Measurements from ENCODE around the gene MAST3.
A peak's percentile ranks its signal among the peaks of the same experiment; 100 is the strongest.

Gene MAST3

GRCh38 chr19:18112989-18113478, 15.5 kb downstream of the MAST3 start:
- peak; percentile 86 for DNase-seq (ENCODE audit: low read depth)

- DNase-seq (ENCODE audit: low read depth), result no peak
Observed at GRCh38 chr19:18113827-18114226, 16.2 kb downstream of the MAST3 start.

GRCh38 chr19:18114483-18114882, 16.9 kb downstream of the MAST3 start:
- no peak for DNase-seq (ENCODE audit: low read depth)

DNA sequence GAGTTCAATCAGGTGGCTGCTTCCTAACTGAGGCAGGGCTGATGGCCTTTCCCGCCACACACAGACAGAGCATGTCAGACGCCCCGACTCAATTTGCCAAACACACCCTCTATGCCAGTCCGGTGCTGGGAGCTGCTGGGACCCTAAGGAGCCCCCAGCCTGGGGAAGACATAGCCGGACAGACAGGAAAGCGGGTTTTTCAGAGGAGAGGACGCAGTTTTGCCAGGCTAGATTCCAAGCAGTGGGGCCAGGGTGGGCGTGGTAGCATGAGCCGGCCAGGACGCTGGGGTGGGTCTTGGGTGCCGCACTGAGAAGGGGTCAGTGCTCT, 19.8 kb downstream of the MAST3 start:
- no peak for DNase-seq (ENCODE audit: low read depth)

- DNase-seq (ENCODE audit: low read depth), result peak; percentile 87
Observed at GRCh38 chr19:18117692-18118378, 20.3 kb downstream of the MAST3 start.

GRCh38 chr19:18118420-18119012, 20.9 kb downstream of the MAST3 start:
- peak; percentile 15 for DNase-seq (ENCODE audit: low read depth)

GRCh38 chr19:18119013-18119716, 21.6 kb downstream of the MAST3 start:
- DNase-seq (ENCODE audit: low read depth), result peak; percentile 24

DNA sequence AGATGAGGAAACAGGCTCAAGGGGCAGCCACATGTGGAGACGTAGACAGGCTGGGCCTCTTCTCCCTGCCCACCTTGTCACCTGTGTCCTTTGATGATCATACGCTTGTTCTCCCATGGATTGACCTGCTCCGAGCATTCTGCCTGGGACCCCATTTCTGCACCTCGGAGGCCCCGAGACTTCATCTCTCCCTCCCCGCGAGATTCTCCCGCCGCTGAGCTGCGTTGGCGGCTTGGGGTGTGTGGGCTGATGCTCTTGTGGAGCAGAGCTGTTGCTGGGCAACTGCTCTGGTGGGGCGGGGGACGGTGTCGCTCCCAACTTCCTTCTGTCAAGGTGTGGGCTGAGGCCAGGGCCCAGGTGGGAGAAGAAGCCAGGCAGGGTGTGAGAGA, 22.1 kb downstream of the MAST3 start:
- no peak for DNase-seq (ENCODE audit: low read depth)

DNA sequence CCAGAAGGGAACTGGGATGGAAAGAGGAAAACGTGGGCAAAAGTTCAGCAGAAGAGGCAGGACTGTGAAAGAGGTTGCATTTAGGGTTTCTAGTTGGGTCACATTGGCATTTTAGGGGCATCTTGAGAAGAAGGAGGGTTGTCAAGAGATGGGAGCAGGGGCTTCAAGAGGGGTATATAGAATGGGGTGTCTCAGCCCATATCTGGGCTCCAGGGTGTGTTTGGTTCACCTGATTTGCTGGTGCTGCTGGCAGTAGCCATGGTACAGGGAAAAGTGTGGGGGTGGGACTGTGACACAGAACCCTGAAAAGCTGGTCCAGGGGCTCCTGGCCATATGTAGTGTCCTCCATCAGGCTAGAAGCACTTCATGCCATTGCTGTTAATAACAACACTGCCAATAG, 22.5 kb downstream of the MAST3 start:
- DNase-seq (ENCODE audit: low read depth), result no peak

DNA sequence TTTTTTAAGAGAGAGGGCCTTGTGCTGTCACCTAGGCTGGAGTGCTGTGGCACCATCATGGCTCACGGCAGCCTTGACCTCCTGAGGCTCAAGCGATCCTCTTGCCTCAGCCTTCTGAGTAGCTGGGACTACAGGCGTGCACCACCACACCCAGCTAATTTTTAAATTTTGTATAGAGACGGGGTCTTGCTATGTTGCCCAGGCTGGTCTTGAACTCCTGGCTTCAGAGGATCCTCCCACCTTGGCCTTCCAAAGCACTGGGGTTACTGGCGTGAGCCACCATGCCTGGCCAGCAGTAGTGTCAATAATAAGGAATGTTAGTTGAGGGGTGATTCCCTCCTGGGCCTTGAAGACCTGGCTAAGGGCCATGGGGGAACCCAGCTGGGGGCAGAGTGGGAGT, 23.6 kb downstream of the MAST3 start:
- no peak for DNase-seq (ENCODE audit: low read depth)

DNA sequence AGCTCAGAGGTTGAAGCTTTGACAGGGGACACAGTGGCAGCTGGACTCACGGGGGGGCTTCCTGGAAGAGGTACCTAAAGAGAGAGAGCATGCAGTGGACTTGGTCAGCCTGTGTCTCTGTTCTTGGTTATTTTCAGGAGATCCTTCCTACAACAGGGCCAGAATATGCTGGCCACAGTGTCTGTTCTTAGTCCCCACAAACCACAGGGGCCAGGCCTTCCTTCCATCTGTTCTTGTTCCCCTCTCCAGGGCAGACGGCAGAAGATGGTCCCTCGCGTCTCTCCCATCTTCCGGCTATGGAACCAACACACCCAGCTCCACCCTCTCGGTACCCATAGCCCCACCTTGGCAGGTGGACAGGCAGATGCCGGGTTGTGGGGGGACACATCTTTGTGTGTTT, 24.8 kb downstream of the MAST3 start:
- DNase-seq (ENCODE audit: low read depth), result no peak

DNA sequence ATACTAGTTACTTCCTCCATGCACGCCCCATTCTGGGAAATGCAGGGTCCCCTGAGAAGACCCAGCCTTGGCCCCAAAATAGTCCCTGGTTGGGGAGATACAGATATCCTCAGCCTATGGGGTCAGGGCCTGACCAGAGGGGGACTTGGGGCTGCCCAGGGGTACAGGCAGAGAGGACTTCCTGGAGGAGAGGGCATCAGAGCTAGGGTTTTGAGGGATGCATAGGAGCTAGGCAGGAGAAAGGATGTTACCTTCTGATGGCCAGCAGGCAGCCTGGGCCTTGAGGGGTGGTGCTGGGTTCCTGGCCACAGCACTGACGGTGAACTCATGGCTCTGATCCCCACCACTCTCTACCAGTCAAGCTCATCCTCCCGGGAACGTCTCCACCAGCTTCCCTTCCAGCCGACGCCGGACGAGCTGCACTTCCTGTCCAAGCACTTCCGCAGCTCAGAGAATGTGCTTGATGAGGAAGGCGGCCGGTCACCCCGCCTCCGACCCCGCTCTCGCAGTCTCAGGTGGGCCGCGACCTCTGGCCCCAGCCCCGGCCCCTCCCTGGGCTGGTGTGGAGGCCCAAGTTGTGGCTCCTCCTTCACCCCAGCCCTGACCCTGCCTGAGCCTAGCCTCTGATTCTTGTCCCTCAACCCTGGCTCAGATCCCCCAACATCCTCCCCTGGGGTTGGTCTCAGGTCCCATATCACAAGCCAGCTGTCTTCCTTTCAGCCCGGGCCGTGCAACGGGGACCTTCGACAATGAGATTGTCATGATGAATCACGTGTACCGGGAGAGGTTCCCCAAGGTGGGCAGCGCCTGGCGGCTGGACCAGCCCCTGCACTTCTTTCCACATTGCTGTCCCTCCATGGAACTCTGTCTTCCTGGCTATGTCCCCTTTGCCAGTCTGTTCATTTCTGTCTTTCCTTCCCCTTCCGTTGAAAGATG, 25.6 kb downstream of the MAST3 start:
- DNase-seq (ENCODE audit: low read depth), result no peak

GRCh38 chr19:18123819-18124218, 26.2 kb downstream of the MAST3 start:
- DNase-seq (ENCODE audit: low read depth), result no peak

DNA sequence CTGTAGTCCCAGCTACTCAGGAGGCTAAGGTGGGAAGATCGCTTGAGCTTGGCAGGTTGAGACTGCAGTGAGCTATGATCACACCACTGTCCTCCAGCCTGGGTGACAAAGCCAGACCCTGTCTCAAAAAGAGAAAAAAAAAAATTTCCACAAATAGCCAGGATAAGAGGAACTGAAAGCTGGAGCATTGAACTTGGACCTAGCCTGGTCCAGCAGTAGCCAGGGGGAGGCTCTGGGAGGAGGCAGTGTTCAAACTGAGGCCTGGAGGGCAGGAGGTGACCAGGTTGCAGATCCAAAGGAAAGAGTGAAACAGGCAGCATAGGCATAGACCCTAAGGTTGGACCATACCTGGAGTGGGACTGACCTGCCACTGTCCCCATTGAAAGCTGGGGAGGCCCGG, 28.5 kb downstream of the MAST3 start:
- DNase-seq (ENCODE audit: low read depth), result no peak

GRCh38 chr19:18128044-18128443, 30.5 kb downstream of the MAST3 start:
- DNase-seq (ENCODE audit: low read depth), result peak; percentile 84

DNA sequence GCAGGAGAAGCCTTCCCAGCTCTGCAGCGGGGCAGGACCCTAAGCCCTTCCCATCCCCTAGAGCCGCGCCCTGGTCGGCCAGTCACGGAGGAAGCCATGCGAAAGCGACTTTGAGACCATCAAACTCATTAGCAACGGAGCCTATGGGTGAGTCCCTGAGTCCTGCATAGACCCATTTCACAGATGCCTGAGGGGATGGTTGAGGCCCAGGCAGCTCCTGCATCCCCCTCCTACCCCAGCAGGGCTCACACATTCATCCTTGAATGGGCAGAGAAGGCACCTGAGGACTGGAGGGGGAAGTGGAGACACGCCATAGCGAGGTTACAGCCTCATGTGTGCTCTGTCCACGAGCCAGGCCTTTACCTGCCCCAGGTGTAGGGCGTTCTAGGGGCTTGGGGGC, 31.2 kb downstream of the MAST3 start:
- DNase-seq (ENCODE audit: low read depth), result no peak

GRCh38 chr19:18130523-18131242, 33.1 kb downstream of the MAST3 start:
- no peak for DNase-seq (ENCODE audit: low read depth)

DNA sequence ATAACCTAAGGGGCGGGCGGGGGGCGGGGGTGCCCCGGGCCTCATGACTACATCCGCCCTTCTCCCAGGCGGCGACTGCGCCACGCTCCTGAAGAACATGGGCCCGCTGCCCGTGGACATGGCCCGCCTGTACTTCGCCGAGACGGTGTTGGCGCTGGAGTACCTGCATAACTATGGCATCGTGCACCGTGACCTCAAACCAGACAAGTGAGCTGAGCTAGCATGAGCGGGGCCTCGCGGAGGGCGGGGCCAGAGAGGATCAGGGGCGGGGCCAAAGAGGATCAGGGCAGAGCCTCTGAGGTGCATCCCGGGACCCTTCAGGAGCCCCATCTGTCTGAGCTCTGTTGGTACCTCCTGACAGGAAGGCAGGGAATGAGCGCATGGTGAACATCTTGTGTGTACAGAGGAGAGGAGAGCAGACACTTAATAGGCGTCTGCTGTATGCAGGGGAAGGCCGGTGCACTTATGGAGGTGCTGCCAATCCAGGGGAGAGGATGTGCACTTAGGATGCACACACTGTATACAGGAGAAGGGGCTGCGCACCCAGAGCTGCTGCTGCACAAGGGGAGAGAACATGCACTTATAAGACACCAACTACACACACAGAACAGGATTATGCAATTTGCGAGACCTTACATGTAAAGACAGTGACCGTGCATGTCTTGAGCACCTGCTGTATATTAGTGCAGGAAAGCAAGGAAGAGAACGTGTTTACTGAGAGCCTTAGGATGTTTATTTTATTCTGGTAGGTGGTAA, 34.4 kb downstream of the MAST3 start:
- DNase-seq (ENCODE audit: low read depth), result no peak

DNA sequence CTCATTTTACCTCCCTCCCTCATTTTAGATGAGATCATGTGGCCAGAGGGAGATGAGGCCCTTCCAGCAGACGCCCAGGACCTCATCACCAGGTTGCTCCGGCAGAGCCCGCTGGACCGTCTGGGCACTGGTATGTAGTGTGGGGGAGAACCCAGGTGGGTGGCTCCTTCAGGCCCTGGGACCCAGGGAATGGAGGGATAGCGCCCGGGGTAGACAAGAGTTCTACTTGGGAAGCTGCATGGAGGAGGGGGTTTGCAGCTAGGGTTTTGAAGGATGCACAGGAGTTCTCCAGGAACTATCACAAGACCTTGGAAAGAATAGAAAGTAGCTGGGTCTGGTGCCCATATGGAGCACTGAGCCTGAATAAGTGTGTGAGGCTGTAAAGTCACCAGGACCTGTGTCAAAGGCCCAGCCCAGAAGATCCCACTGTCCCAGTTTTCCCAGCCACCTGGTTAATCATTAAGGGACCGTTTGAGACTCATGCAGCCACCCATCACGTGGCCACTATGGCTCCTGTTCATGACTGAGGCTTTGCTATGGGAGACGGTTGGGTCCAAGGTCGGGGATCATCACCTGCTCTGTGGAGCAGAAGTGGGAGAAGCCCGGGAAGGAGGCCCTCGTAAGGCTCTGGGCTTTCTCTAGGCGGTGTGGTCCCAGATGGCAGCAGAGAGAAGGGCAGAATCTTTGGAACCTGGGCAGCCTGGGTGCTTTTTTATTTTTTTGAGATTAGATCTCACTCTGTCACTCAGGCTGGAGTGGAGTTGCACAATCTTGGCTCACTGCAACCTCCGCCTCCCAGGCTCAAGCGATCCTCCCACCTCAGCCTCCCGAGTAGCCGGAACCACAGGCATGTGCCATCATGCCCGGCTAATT, 38.4 kb downstream of the MAST3 start:
- DNase-seq (ENCODE audit: low read depth), result no peak

DNA sequence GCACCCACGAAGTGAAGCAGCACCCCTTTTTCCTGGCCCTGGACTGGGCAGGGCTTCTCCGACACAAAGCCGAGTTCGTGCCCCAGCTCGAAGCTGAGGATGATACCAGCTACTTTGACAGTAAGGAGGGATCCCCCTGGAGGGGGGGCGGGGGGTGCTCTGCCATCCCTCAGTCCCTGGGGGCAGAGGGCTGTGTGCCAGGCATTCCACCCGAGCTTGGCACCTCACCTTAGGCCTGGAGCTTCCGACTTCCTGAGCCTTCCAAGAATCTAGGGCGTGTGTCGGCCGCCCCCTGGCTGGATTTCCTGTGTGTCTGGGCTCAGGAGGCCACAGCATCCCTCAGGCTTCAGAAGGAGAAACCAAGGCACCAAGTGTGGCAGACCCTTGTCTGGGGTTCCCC, 39.7 kb downstream of the MAST3 start:
- DNase-seq (ENCODE audit: low read depth), result no peak
